Measurements from ENCODE around the gene MPZL1. TPM values are rescaled to one million over a fixed set of nuclear protein-coding genes. Genes with fewer than 3 reads are reported as not detected.

Gene MPZL1
- total and polyA plus RNA-seq, 2 of the 8 experiments (the other 6 are each of a cell fraction or from before 2014, with no cell fraction given), result 37.8 to 120 TPM

DNA sequence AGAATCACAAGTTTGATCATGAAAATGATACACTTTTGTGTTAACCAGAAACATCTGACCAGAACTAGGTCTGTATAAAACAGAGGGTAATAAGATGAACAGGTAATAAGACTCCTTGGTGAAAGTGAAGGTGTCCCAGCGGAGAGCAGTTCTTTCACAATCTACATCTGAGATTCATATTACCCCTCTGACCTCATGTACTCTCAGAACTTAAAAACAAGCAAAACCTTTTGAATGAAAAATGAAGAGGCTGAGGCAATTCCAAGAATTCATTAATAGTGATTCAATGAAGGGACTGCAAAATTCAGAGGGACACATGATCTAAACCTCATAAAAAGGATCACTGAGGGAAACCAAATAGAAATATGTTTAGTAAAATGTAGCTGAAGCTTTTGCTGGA, 10.9 kb upstream of the MPZL1 start:
- Histone ChIP-seq H2BK20ac (ENCODE audit: low read length) (no peak overlapping the region), H3K27me3 (replicated peaks in 1 of 4; ENCODE audit: control insufficient read depth in 3 of 4, extremely low read depth in 1 of 4, insufficient read depth in 3 of 4, low read length in 3 of 4) (peaks cover 0 to 13% (median 9%) of the 10 kb centered on the region in 4 experiments; a peak in 6 of 7 replicates), H2AK5ac (ENCODE audit: low read depth, low read length) (no peak overlapping the region), H2BK120ac (replicated peaks; ENCODE audit: low read depth, low read length) (no peak overlapping the region), H2AFZ (ENCODE audit: low read length) (no peak overlapping the region), H3K23ac (ENCODE audit: insufficient read length) (no peak overlapping the region), H3K4me1 (replicated peaks in 1 of 4; ENCODE audit: control insufficient read depth in 3 of 4, insufficient read depth in 4 of 4, low read length in 3 of 4) (peaks cover 0 to 10% (median 4%) of the 10 kb centered on the region in 4 experiments; a peak in 5 of 7 replicates), H3K18ac (ENCODE audit: extremely low read depth, low read length) (no peak overlapping the region), H4K5ac (ENCODE audit: insufficient read length, low read depth, low read length) (no peak overlapping the region), H2BK15ac (ENCODE audit: low read length) (no peak overlapping the region), H3K79me1 (ENCODE audit: low read depth, low read length) (no peaks in the 10 kb centered on the region), H3K14ac (ENCODE audit: insufficient read length) (no peak overlapping the region), H2BK12ac (ENCODE audit: low read depth, low read length) (no peak overlapping the region), H3K23me2 (ENCODE audit: low read depth, low read length) (peaks cover 6% of the 10 kb centered on the region), H3K56ac (replicated peaks; ENCODE audit: insufficient read length, low read depth, low read length) (no peak overlapping the region), H3K36me3 (ENCODE audit: control insufficient read depth in 2 of 4, insufficient read depth in 4 of 4, low read length in 3 of 4) (no peaks in the 10 kb centered on the region), H3K4me2 (ENCODE audit: insufficient read depth in 1 of 2, low read depth in 2 of 2, low read length in 2 of 2) (no peak overlapping the region), H3K4ac (replicated peaks; ENCODE audit: insufficient read length, low read depth, low read length) (no peak overlapping the region), H3K4me3 (ENCODE audit: extremely low read depth in 1 of 4, insufficient read depth in 2 of 4, low read depth in 3 of 4, low read length in 4 of 4) (no peak overlapping the region), H3K79me2 (ENCODE audit: control insufficient read depth in 1 of 2, insufficient read depth in 2 of 2, low read length in 2 of 2) (no peaks in the 10 kb centered on the region), H4K8ac (ENCODE audit: extremely low read depth, insufficient read depth, low read length) (no peak overlapping the region), H4K91ac (replicated peaks; ENCODE audit: insufficient read length, low read length) (no peak overlapping the region), H3K9ac (replicated peaks in 1 of 4; ENCODE audit: extremely low read depth in 1 of 4, low read depth in 3 of 4, low read length in 3 of 4) (no peak overlapping the region), H3K9me3 (ENCODE audit: insufficient read depth in 2 of 2, low read depth in 1 of 2, low read length in 1 of 2) (no peaks in the 10 kb centered on the region), H3K27ac (ENCODE audit: low read depth, low read length) (no peak overlapping the region), H2BK5ac (ENCODE audit: low read depth, low read length) (no peak overlapping the region), H4K20me1 (replicated peaks in 1 of 2; ENCODE audit: control insufficient read depth in 1 of 2, insufficient read depth in 2 of 2, low read length in 2 of 2) (no peaks in the 10 kb centered on the region)
- ChIA-PET CTCF (ENCODE audit: partially characterized antibody) (interaction anchor here (0.6 kb wide), 1 partner anchor 16 kb away, joined by 5 read pairs; no protein-coding TSS in a partner anchor), POLR2A (ENCODE audit: partially characterized antibody) (no interaction called here)
- WGBS, 2 experiments (ENCODE audit: extremely low coverage in 1 of 2, insufficient coverage in 1 of 2, insufficient read length in 1 of 2, insufficient replicate concordance in 2 of 2, low coverage in 1 of 2, low lambda C conversion rate in 2 of 2, missing lambda C conversion rate in 1 of 2), result 93% methylated on average over 1 of the region's 1 CpG; no CpG with 5 or more reads in 1 of the 2 experiments
- FAIRE-seq, result no peak
- DNase-seq (ENCODE audit: low read depth in 1 of 2, low spot score in 2 of 2), result no peak
- TF ChIP-seq EGR1 (IDR thresholded peaks at IDR 0.05; ENCODE audit: borderline replicate concordance, low read depth, low read length) (no peak), BRCA1 (IDR thresholded peaks at IDR 0.05; ENCODE audit: low read depth, low read length) (no peak), POLR2AphosphoS5 (IDR thresholded peaks at IDR 0.05; ENCODE audit: low read depth, low read length) (no peak), KDM4A (IDR thresholded peaks at IDR 0.05; ENCODE audit: low read depth, low read length, severe bottlenecking) (no peak), E2F6 (IDR thresholded peaks at IDR 0.05) (no peak), KDM5A (IDR thresholded peaks at IDR 0.05; ENCODE audit: low read length) (no peak), MAX (IDR thresholded peaks at IDR 0.05) (no peak), BCL11A (IDR thresholded peaks at IDR 0.05; ENCODE audit: low read depth in 2 of 2, low read length in 2 of 2) (no peak), RBBP5 (IDR thresholded peaks at IDR 0.05; ENCODE audit: borderline replicate concordance, low read depth, low read length) (no peak), POLR2A (IDR thresholded peaks at IDR 0.05; ENCODE audit: control extremely low read depth in 1 of 2, low read depth in 2 of 2, low read length in 2 of 2) (no peak), HDAC6 (IDR thresholded peaks at IDR 0.05; ENCODE audit: low read depth, low read length) (no peak), TBP (IDR thresholded peaks at IDR 0.05; ENCODE audit: low read depth, low read length) (no peak), SRF (IDR thresholded peaks at IDR 0.05; ENCODE audit: low read depth, low read length) (no peak), PHF8 (conservative IDR thresholded peaks at IDR 0.05; ENCODE audit: low read depth, low read length) (no peak), SP2 (IDR thresholded peaks at IDR 0.05; ENCODE audit: low read length) (no peak)
